Activated naive CD4-positive, alpha-beta T cell treated with anti-CD3 and anti-CD28 coated beads, Interleukin-2, amount 10 ng/mL, durations not matched to agents 7 days and 5 days (primary cell): Measurements from ENCODE around the gene ADAMTS9.

Experiments used
- CTCF ChIA-PET: fragments of 350-600 bp; sonication (Branson Sonifier 250); formaldehyde crosslinking; loops from one replicate; lab custom pipeline; 2021; ENCODE audit warnings: antibody characterized with exemption; lab: Charles Lee
- DNase-seq: peaks from one replicate; pipeline ENCODE4 v3.0.0-alpha.2; 2020
- H3K27ac Mint-ChIP-seq: one replicate; pipeline ENCODE4 v1.8.0; 2021; ENCODE audit warnings: mild to moderate bottlenecking, moderate library complexity, mixed read lengths
- H3K27me3 Mint-ChIP-seq: one replicate; pipeline ENCODE4 v1.8.0; 2021; ENCODE audit warnings: mild to moderate bottlenecking, mixed read lengths
- H3K36me3 Mint-ChIP-seq: one replicate; pipeline ENCODE4 v1.8.0; 2021; ENCODE audit warnings: mixed read lengths
- H3K4me1 Mint-ChIP-seq: one replicate; pipeline ENCODE4 v1.8.0; 2021; ENCODE audit warnings: mixed read lengths
- H3K4me3 Mint-ChIP-seq: one replicate; pipeline ENCODE4 v1.8.0; 2021; ENCODE audit warnings: mild to moderate bottlenecking, moderate library complexity, mixed read lengths
- H3K9me3 Mint-ChIP-seq: one replicate; pipeline ENCODE4 v1.8.0; 2021; ENCODE audit warnings: mixed read lengths

ADAMTS9 gene

GRCh38 chr3:64676831-64677230, 11.0 kb downstream of the ADAMTS9 start:
- H3K4me1 Mint-ChIP-seq = no peaks in the 10 kb centered on the region
- no peaks in the 10 kb centered on the region for H3K9me3 Mint-ChIP-seq
- H3K36me3 Mint-ChIP-seq = no peaks in the 10 kb centered on the region
- no peak overlapping the region for H3K27ac Mint-ChIP-seq
- no peak overlapping the region for H3K4me3 Mint-ChIP-seq
- DNase-seq = no peak
- H3K27me3 Mint-ChIP-seq = no peaks in the 10 kb centered on the region
- CTCF ChIA-PET = no interaction called here

- H3K27me3 Mint-ChIP-seq = no peaks in the 10 kb centered on the region
- CTCF ChIA-PET = no interaction called here
- H3K36me3 Mint-ChIP-seq = no peaks in the 10 kb centered on the region
- no peaks in the 10 kb centered on the region for H3K9me3 Mint-ChIP-seq
- no peak overlapping the region for H3K27ac Mint-ChIP-seq
- no peaks in the 10 kb centered on the region for H3K4me1 Mint-ChIP-seq
- DNase-seq = no peak
- no peak overlapping the region for H3K4me3 Mint-ChIP-seq
Observed at GRCh38 chr3:64675687-64676247, 12.0 kb downstream of the ADAMTS9 start.

- DNase-seq = no peak
- CTCF ChIA-PET = no interaction called here
Observed at GRCh38 chr3:64674591-64675076, 13.2 kb downstream of the ADAMTS9 start.

GRCh38 chr3:64673159-64673715, 14.6 kb downstream of the ADAMTS9 start:
- H3K9me3 Mint-ChIP-seq = no peaks in the 10 kb centered on the region
- CTCF ChIA-PET = no interaction called here
- no peak for DNase-seq
- no peaks in the 10 kb centered on the region for H3K4me1 Mint-ChIP-seq
- no peaks in the 10 kb centered on the region for H3K27me3 Mint-ChIP-seq
- H3K27ac Mint-ChIP-seq = no peak overlapping the region
- H3K36me3 Mint-ChIP-seq = no peaks in the 10 kb centered on the region
- H3K4me3 Mint-ChIP-seq = no peak overlapping the region

More at GRCh38 chr3:64674591-64675076, 13.2 kb downstream of the ADAMTS9 start:
- Mint-ChIP-seq H3K4me3 (no peak overlapping the region), H3K27me3 (no peaks in the 10 kb centered on the region), H3K4me1 (no peaks in the 10 kb centered on the region), H3K9me3 (no peaks in the 10 kb centered on the region), H3K27ac (no peak overlapping the region), H3K36me3 (no peaks in the 10 kb centered on the region)

- no peaks in the 10 kb centered on the region for H3K4me1 Mint-ChIP-seq
- CTCF ChIA-PET = no interaction called here
- H3K4me3 Mint-ChIP-seq = no peak overlapping the region
- H3K36me3 Mint-ChIP-seq = no peaks in the 10 kb centered on the region
- H3K27me3 Mint-ChIP-seq = no peaks in the 10 kb centered on the region
- DNase-seq = no peak
- peaks cover 1% of the 10 kb centered on the region for H3K9me3 Mint-ChIP-seq
- no peak overlapping the region for H3K27ac Mint-ChIP-seq
Observed at GRCh38 chr3:64668582-64669510, 19.0 kb downstream of the ADAMTS9 start.

GRCh38 chr3:64667887-64668581, 19.8 kb downstream of the ADAMTS9 start:
- Mint-ChIP-seq H3K4me1 (no peaks in the 10 kb centered on the region), H3K27me3 (no peaks in the 10 kb centered on the region), H3K9me3 (peaks cover 1% of the 10 kb centered on the region), H3K36me3 (no peaks in the 10 kb centered on the region), H3K27ac (no peak overlapping the region), H3K4me3 (no peak overlapping the region)
- CTCF ChIA-PET = no interaction called here
- DNase-seq = no peak

- H3K4me1 Mint-ChIP-seq = no peaks in the 10 kb centered on the region
- DNase-seq = no peak
- no peaks in the 10 kb centered on the region for H3K36me3 Mint-ChIP-seq
- no peaks in the 10 kb centered on the region for H3K27me3 Mint-ChIP-seq
- no peak overlapping the region for H3K27ac Mint-ChIP-seq
- H3K4me3 Mint-ChIP-seq = no peak overlapping the region
- CTCF ChIA-PET = no interaction called here
- peaks cover 4% of the 10 kb centered on the region for H3K9me3 Mint-ChIP-seq
Observed at GRCh38 chr3:64667138-64667537, 20.7 kb downstream of the ADAMTS9 start.

GRCh38 chr3:64666171-64666588, 21.6 kb downstream of the ADAMTS9 start:
- H3K27ac Mint-ChIP-seq = no peak overlapping the region
- H3K4me3 Mint-ChIP-seq = no peak overlapping the region
- no peak for DNase-seq
- H3K9me3 Mint-ChIP-seq = peaks cover 8% of the 10 kb centered on the region
- no peaks in the 10 kb centered on the region for H3K27me3 Mint-ChIP-seq
- H3K36me3 Mint-ChIP-seq = no peaks in the 10 kb centered on the region
- H3K4me1 Mint-ChIP-seq = no peaks in the 10 kb centered on the region
- CTCF ChIA-PET = no interaction called here

GRCh38 chr3:64664397-64664796, 23.4 kb downstream of the ADAMTS9 start:
- peaks cover 10% of the 10 kb centered on the region for H3K9me3 Mint-ChIP-seq
- H3K27ac Mint-ChIP-seq = no peak overlapping the region
- CTCF ChIA-PET = no interaction called here
- H3K4me3 Mint-ChIP-seq = no peak overlapping the region
- H3K4me1 Mint-ChIP-seq = no peaks in the 10 kb centered on the region
- no peak for DNase-seq
- H3K27me3 Mint-ChIP-seq = no peaks in the 10 kb centered on the region
- no peaks in the 10 kb centered on the region for H3K36me3 Mint-ChIP-seq

GRCh38 chr3:64659617-64659978, 28.2 kb downstream of the ADAMTS9 start:
- Mint-ChIP-seq H3K27me3 (no peaks in the 10 kb centered on the region), H3K36me3 (no peaks in the 10 kb centered on the region), H3K9me3 (peaks cover 9% of the 10 kb centered on the region), H3K27ac (no peak overlapping the region), H3K4me3 (no peak overlapping the region), H3K4me1 (no peaks in the 10 kb centered on the region)
- CTCF ChIA-PET = no interaction called here
- DNase-seq = no peak

GRCh38 chr3:64658001-64658400, 29.8 kb downstream of the ADAMTS9 start:
- Mint-ChIP-seq H3K4me1 (no peaks in the 10 kb centered on the region), H3K4me3 (no peak overlapping the region), H3K36me3 (no peaks in the 10 kb centered on the region), H3K9me3 (peaks cover 9% of the 10 kb centered on the region), H3K27ac (no peak overlapping the region), H3K27me3 (no peaks in the 10 kb centered on the region)
- CTCF ChIA-PET = no interaction called here
- DNase-seq = no peak

GRCh38 chr3:64656544-64656943, 31.3 kb downstream of the ADAMTS9 start:
- Mint-ChIP-seq H3K4me1 (no peaks in the 10 kb centered on the region), H3K9me3 (peaks cover 2% of the 10 kb centered on the region)
- CTCF ChIA-PET = no interaction called here

GRCh38 chr3:64655160-64655559, 32.6 kb downstream of the ADAMTS9 start:
- Mint-ChIP-seq H3K4me1 (no peaks in the 10 kb centered on the region), H3K27me3 (no peaks in the 10 kb centered on the region), H3K27ac (no peak overlapping the region), H3K36me3 (no peaks in the 10 kb centered on the region), H3K9me3 (no peaks in the 10 kb centered on the region), H3K4me3 (no peak overlapping the region)
- CTCF ChIA-PET = no interaction called here
- DNase-seq = no peak

More at GRCh38 chr3:64656544-64656943, 31.3 kb downstream of the ADAMTS9 start:
- Mint-ChIP-seq H3K27ac (no peak overlapping the region), H3K4me3 (no peak overlapping the region), H3K27me3 (no peaks in the 10 kb centered on the region), H3K36me3 (no peaks in the 10 kb centered on the region)
- no peak for DNase-seq

GRCh38 chr3:64654013-64654412, 33.8 kb downstream of the ADAMTS9 start:
- no peaks in the 10 kb centered on the region for H3K36me3 Mint-ChIP-seq
- H3K4me3 Mint-ChIP-seq = no peak overlapping the region
- no peak overlapping the region for H3K27ac Mint-ChIP-seq
- H3K27me3 Mint-ChIP-seq = no peaks in the 10 kb centered on the region
- H3K4me1 Mint-ChIP-seq = no peaks in the 10 kb centered on the region
- CTCF ChIA-PET = interaction anchor here (1.0 kb wide), 1 partner anchor 35 kb away, joined by 3 read pairs; no protein-coding TSS in a partner anchor
- DNase-seq = no peak
- no peaks in the 10 kb centered on the region for H3K9me3 Mint-ChIP-seq
